ENCODE results near the gene TET1.
"Not testable (repeated sequence)": the region's sequence is repeated elsewhere in the genome, so short reads cannot be mapped to it uniquely, and the experiment has no call there.

The TET1 gene

GRCh38 chr10:68619595-68619994, 59.5 kb downstream of the TET1 start:
- H3K36me3 ChIP-seq (ENCODE audit: low read length): no peaks in the 10 kb centered on the region
- no peak overlapping the region for H3K27ac ChIP-seq (ENCODE audit: low read depth, low read length)
- H3K27me3 ChIP-seq (ENCODE audit: low read length): no peaks in the 10 kb centered on the region
- H4K20me1 ChIP-seq (ENCODE audit: low read depth, low read length): no peaks in the 10 kb centered on the region
- H3K9me3 ChIP-seq (ENCODE audit: insufficient read depth, low read length): no peaks in the 10 kb centered on the region
- TF ChIP-seq EZH2phosphoT487 (conservative IDR thresholded peaks at IDR 0.05; ENCODE audit: low read length): no peak
- TF ChIP-seq CTCF (IDR thresholded peaks at IDR 0.05; ENCODE audit: insufficient read depth, low read length, poor library complexity, severe bottlenecking): no peak
- H3K4me3 ChIP-seq (ENCODE audit: insufficient read depth, low read length, poor library complexity, severe bottlenecking): no peak overlapping the region
- no peak overlapping the region for H2AFZ ChIP-seq (ENCODE audit: low read depth, low read length, severe bottlenecking)
- no peaks in the 10 kb centered on the region for H3K79me2 ChIP-seq (ENCODE audit: insufficient read depth, low read length)
- H3K9me2 ChIP-seq (replicated peaks; ENCODE audit: insufficient read depth, low read length): no peaks in the 10 kb centered on the region
- H3K9ac ChIP-seq (ENCODE audit: low read length): no peak overlapping the region
- H3K4me2 ChIP-seq (ENCODE audit: low read depth, low read length, poor library complexity, severe bottlenecking): no peak overlapping the region
- no peaks in the 10 kb centered on the region for H3F3A ChIP-seq (ENCODE audit: insufficient read depth)

- H3K27ac ChIP-seq (ENCODE audit: low read depth, low read length): no peak overlapping the region
Measured at GRCh38 chr10:68625316-68625921, 65.3 kb downstream of the TET1 start.

GRCh38 chr10:68628576-68629127, 68.5 kb downstream of the TET1 start:
- Histone ChIP-seq H2AFZ (ENCODE audit: low read depth, low read length, severe bottlenecking) (no peak overlapping the region), H3K9me3 (ENCODE audit: insufficient read depth, low read length) (no peaks in the 10 kb centered on the region), H4K20me1 (ENCODE audit: low read depth, low read length) (no peaks in the 10 kb centered on the region), H3K4me2 (ENCODE audit: low read depth, low read length, poor library complexity, severe bottlenecking) (no peak overlapping the region), H3K9me2 (replicated peaks; ENCODE audit: insufficient read depth, low read length) (no peaks in the 10 kb centered on the region), H3K27me3 (ENCODE audit: low read length) (no peaks in the 10 kb centered on the region), H3K79me2 (ENCODE audit: insufficient read depth, low read length) (no peaks in the 10 kb centered on the region), H3K4me3 (ENCODE audit: insufficient read depth, low read length, poor library complexity, severe bottlenecking) (no peak overlapping the region), H3K27ac (ENCODE audit: low read depth, low read length) (no peak overlapping the region), H3K36me3 (ENCODE audit: low read length) (no peaks in the 10 kb centered on the region), H3K9ac (ENCODE audit: low read length) (no peak overlapping the region), H3F3A (ENCODE audit: insufficient read depth) (no peaks in the 10 kb centered on the region)
- TF ChIP-seq CTCF (IDR thresholded peaks at IDR 0.05; ENCODE audit: insufficient read depth, low read length, poor library complexity, severe bottlenecking): no peak
- no peak for TF ChIP-seq EZH2phosphoT487 (conservative IDR thresholded peaks at IDR 0.05; ENCODE audit: low read length)

More at GRCh38 chr10:68625316-68625921, 65.3 kb downstream of the TET1 start:
- no peak overlapping the region for H3K4me3 ChIP-seq (ENCODE audit: insufficient read depth, low read length, poor library complexity, severe bottlenecking)
- H3K36me3 ChIP-seq (ENCODE audit: low read length): no peaks in the 10 kb centered on the region
- H4K20me1 ChIP-seq (ENCODE audit: low read depth, low read length): no peaks in the 10 kb centered on the region
- TF ChIP-seq CTCF (IDR thresholded peaks at IDR 0.05; ENCODE audit: insufficient read depth, low read length, poor library complexity, severe bottlenecking) (no peak), EZH2phosphoT487 (conservative IDR thresholded peaks at IDR 0.05; ENCODE audit: low read length) (no peak)
- no peak overlapping the region for H3K9ac ChIP-seq (ENCODE audit: low read length)
- no peaks in the 10 kb centered on the region for H3K9me2 ChIP-seq (replicated peaks; ENCODE audit: insufficient read depth, low read length)
- no peaks in the 10 kb centered on the region for H3K27me3 ChIP-seq (ENCODE audit: low read length)
- H3K79me2 ChIP-seq (ENCODE audit: insufficient read depth, low read length): no peaks in the 10 kb centered on the region
- no peak overlapping the region for H2AFZ ChIP-seq (ENCODE audit: low read depth, low read length, severe bottlenecking)
- H3F3A ChIP-seq (ENCODE audit: insufficient read depth): no peaks in the 10 kb centered on the region
- no peak overlapping the region for H3K4me2 ChIP-seq (ENCODE audit: low read depth, low read length, poor library complexity, severe bottlenecking)
- H3K9me3 ChIP-seq (ENCODE audit: insufficient read depth, low read length): no peaks in the 10 kb centered on the region

- H3K9me2 ChIP-seq (replicated peaks; ENCODE audit: insufficient read depth, low read length): not testable (repeated sequence)
Measured at GRCh38 chr10:68632271-68632560, 72.1 kb downstream of the TET1 start.

More at GRCh38 chr10:68632271-68632560, 72.1 kb downstream of the TET1 start:
- not testable (repeated sequence) for H3K79me2 ChIP-seq (ENCODE audit: insufficient read depth, low read length); H3K27me3 ChIP-seq (ENCODE audit: low read length); H3K36me3 ChIP-seq (ENCODE audit: low read length); H4K20me1 ChIP-seq (ENCODE audit: low read depth, low read length); H3K9ac ChIP-seq (ENCODE audit: low read length); H3K9me3 ChIP-seq (ENCODE audit: insufficient read depth, low read length); H3F3A ChIP-seq (ENCODE audit: insufficient read depth); H2AFZ ChIP-seq (ENCODE audit: low read depth, low read length, severe bottlenecking); H3K4me3 ChIP-seq (ENCODE audit: insufficient read depth, low read length, poor library complexity, severe bottlenecking); H3K4me2 ChIP-seq (ENCODE audit: low read depth, low read length, poor library complexity, severe bottlenecking); H3K27ac ChIP-seq (ENCODE audit: low read depth, low read length)
